HCT116 (cell line): Measurements from ENCODE around the gene PSTPIP2. TPM values are rescaled to one million over a fixed set of nuclear protein-coding genes. Genes with fewer than 3 reads are reported as not detected.

ENCODE experiments used
- CBX3 ChIP-seq: IDR thresholded peaks from 2 replicates; pipeline ENCODE4 v1.6.1; 2012; ENCODE audit warnings: low read depth
- CEBPB ChIP-seq: IDR thresholded peaks from 2 replicates; pipeline ENCODE4 v1.6.1; 2012; ENCODE audit warnings: low read depth
- EGR1 ChIP-seq: IDR thresholded peaks from 2 replicates; pipeline ENCODE4 v1.6.1; 2012; ENCODE audit warnings: low read depth
- ELF1 ChIP-seq: IDR thresholded peaks from 2 replicates; pipeline ENCODE4 v1.6.1; 2012; ENCODE audit warnings: low read depth, borderline replicate concordance
- EZH2 ChIP-seq: fragments of 200-600 bp; sonication (generic); IDR thresholded peaks from 2 replicates; pipeline ENCODE4 v1.6.1; 2017; ENCODE audit warnings: antibody characterized with exemption, mixed run types
- EZH2phosphoT487 ChIP-seq: fragments of 200-600 bp; IDR thresholded peaks from 2 replicates; pipeline ENCODE4 v1.6.1; 2018; ENCODE audit warnings: antibody characterized with exemption, borderline replicate concordance
- MAX ChIP-seq: IDR thresholded peaks from 2 replicates; pipeline ENCODE4 v1.6.1; 2012
- POLR2A ChIP-seq: IDR thresholded peaks from 2 replicates; pipeline ENCODE4 v1.7.0; 2011; ENCODE audit warnings: borderline replicate concordance; ENCODE audit not compliant: insufficient read depth, insufficient read length; ENCODE audit errors: extremely low read depth
- POLR2AphosphoS5 ChIP-seq: IDR thresholded peaks from 2 replicates; pipeline ENCODE4 v1.6.1; 2011; ENCODE audit warnings: mild to moderate bottlenecking, low read depth, low read length, moderate library complexity
- RAD21 ChIP-seq: IDR thresholded peaks from 2 replicates; pipeline ENCODE4 v1.6.1; 2012; ENCODE audit warnings: low read depth, mild to moderate bottlenecking
- REST ChIP-seq: IDR thresholded peaks from 2 replicates; pipeline ENCODE4 v1.6.1; 2012; ENCODE audit warnings: low read depth
- SP1 ChIP-seq: IDR thresholded peaks from 2 replicates; pipeline ENCODE4 v1.6.1; 2012; ENCODE audit warnings: low read depth
- SRF ChIP-seq: IDR thresholded peaks from 2 replicates; pipeline ENCODE4 v1.6.1; 2012; ENCODE audit warnings: low read depth
- TCF7L2 ChIP-seq: IDR thresholded peaks from 2 replicates; pipeline ENCODE4 v1.7.0; 2011; ENCODE audit warnings: borderline replicate concordance, inconsistent platforms; ENCODE audit not compliant: insufficient read depth, insufficient read length; ENCODE audit errors: extremely low read depth
- ZNF274 ChIP-seq: fragments of 200-500 bp; sonication (Bioruptor generic); IDR thresholded peaks from 2 replicates; pipeline ENCODE4 v1.6.1; 2014; ENCODE audit warnings: mild to moderate bottlenecking, low read depth, low read length, inconsistent platforms
- total RNA-seq: library from RNA; stranded (reverse); gene quantifications from one replicate; pipeline ENCODE4 v1.2.1, GENCODE V29; 2021; ENCODE audit not compliant: unreplicated experiment

Gene PSTPIP2
- total RNA-seq, 1 experiment from 2014 or later: 20.0 TPM

GRCh38 chr18:45951016-45951714 is 120.9 kb downstream of the PSTPIP2 start (continued):
- TF ChIP-seq TCF7L2 (no peak), SP1 (peak; percentile 46), RAD21 (no peak), EGR1 (peak; percentile 36; the same call in 1 of the 2 replicates), CBX3 (peak; percentile 64; the same call in 1 of the 2 replicates), ZNF274 (no peak), EZH2phosphoT487 (no peak), MAX (peak; percentile 23; the same call in 1 of the 2 replicates), SRF (no peak), POLR2AphosphoS5 (no peak), REST (no peak), POLR2A (no peak), EZH2 (no peak), ELF1 (no peak), CEBPB (peak; percentile 95)
